IPS-15b (cell line): ENCODE measurements around the gene RAB15.

Experiments
- H3K27me3 ChIP-seq: one replicate; pipeline ENCODE4 v1.6.1; 2013; ENCODE audit warnings: low read length; ENCODE audit not compliant: control insufficient read depth, insufficient read depth
- H3K36me3 ChIP-seq: one replicate; pipeline ENCODE4 v1.6.1; 2013; ENCODE audit warnings: low read length; ENCODE audit not compliant: control insufficient read depth, insufficient read depth
- H3K4me1 ChIP-seq: one replicate; pipeline ENCODE4 v1.6.1; 2013; ENCODE audit warnings: mild to moderate bottlenecking, low read length; ENCODE audit not compliant: control insufficient read depth, insufficient read depth
- H3K4me3 ChIP-seq: one replicate; pipeline ENCODE4 v1.5.1; 2013; ENCODE audit warnings: low read depth, low read length
- H3K9ac ChIP-seq: one replicate; pipeline ENCODE4 v1.6.1; 2013; ENCODE audit warnings: low read depth, mild to moderate bottlenecking, low read length
- H3K9me3 ChIP-seq: one replicate; pipeline ENCODE4 v1.6.1; 2013; ENCODE audit warnings: mild to moderate bottlenecking, low read length; ENCODE audit not compliant: control insufficient read depth, insufficient read depth

The RAB15 gene

DNA sequence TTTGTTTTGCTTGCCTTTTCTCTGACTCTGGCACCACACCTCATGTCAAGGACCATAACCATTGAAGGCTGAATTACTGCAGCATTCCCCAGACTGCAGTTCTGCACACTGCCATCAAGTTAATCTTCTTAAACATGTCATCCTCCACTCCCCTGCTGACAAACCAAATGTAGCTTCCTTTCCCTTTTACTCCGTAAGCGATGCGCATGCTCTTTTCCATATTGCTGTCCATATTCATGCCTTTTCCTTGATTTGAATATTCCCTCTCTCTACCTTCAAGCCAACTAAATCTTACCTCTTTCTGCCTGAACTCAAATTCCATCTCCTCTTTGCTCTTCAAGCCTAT, 43.1 kb downstream of the RAB15 start:
- no peak overlapping the region for H3K4me3 ChIP-seq
- H3K27me3 ChIP-seq = no peaks in the 10 kb centered on the region
- H3K9ac ChIP-seq = no peak overlapping the region
- H3K4me1 ChIP-seq = peaks cover 5% of the 10 kb centered on the region
- H3K9me3 ChIP-seq = no peaks in the 10 kb centered on the region
- peaks cover 4% of the 10 kb centered on the region for H3K36me3 ChIP-seq

DNA sequence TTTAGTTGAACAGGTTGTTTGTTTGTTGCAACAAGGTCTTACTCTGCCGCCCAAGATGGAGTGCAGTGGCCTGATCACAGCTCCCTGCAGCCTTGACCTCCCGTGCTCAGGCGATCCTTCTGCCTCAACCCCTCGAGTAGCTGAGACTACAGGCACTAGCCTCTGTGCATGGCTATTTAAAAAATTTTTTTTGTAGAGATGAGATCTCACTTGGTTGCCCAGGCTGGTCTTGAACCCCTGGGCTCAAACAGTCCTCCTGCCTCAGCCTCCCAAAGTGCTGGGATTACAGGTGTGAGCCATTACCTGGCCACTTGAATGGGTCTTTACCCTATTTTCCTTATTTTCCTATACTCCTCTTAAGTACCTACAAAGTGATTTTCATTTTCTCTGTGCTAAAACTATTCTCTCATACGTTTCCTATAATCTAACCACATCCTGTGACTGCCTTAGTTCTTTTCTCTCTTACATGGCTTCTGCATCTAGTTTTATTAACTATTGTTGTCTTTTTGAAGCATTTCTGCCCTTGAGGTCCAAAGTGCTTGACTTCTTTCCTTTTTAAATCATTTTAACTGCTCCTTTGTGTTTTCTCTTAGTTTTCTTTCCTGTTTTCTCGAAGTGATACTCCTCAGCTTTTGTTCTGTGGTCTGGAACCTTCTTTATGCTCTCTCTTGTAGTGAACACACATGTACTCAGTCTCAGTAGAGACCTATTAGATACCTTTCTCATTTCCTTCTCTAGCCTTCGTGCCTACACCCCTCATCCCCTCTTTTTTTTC, 43.7 kb downstream of the RAB15 start:
- Histone ChIP-seq H3K9me3 (no peaks in the 10 kb centered on the region), H3K36me3 (peaks cover 4% of the 10 kb centered on the region), H3K4me1 (peaks cover 5% of the 10 kb centered on the region), H3K27me3 (no peaks in the 10 kb centered on the region), H3K4me3 (no peak overlapping the region), H3K9ac (no peak overlapping the region)

DNA sequence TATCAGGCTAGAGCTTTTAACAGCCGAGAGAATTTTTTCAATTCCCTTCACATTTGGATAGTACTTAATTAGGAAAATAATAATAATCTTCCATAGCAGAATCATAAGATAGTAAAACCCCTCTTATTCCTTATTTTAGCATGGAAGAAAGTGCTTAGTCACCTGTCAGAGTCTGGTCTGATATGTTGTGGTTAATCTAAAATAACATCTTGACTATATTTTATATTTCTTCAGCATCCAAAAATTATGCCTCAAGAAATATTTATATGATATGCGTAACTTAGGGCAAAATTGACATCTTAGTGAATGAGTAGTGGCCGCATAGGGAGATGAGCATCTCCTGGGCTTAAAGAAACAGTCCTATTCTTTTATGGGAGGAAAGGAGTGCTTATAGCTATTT, 45.1 kb downstream of the RAB15 start:
- no peaks in the 10 kb centered on the region for H3K27me3 ChIP-seq
- peaks cover 4% of the 10 kb centered on the region for H3K36me3 ChIP-seq
- peaks cover 5% of the 10 kb centered on the region for H3K4me1 ChIP-seq
- no peak overlapping the region for H3K9ac ChIP-seq
- H3K9me3 ChIP-seq = no peaks in the 10 kb centered on the region
- no peak overlapping the region for H3K4me3 ChIP-seq

DNA sequence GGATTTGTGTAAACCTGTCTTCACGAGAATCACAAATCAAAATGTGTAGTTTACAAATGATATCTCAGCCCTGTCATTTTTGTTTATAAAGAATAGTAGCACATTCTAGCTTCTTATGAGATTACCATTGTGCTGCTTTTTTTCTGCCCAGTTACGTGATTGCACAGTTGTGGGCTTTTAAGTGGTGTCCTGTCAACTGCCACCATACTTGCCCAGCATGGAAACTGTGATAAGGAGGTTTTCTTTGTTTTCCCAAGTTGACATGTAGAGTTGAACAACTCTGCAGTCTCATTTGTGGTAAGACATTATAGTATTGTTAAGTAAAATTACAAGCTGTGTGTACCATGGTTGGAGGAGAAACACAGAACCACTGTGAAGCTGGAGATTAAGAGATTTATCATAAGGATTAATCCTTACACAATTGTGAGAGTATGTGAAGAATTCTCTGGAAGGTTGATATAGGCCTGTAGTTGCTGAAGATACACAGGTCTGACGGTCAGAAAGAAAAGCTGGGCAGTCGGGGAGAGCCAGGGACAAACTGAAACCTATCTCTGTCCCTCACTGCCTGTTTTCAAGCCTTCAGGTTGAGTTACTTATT, 45.6 kb downstream of the RAB15 start:
- H3K4me1 ChIP-seq = peaks cover 5% of the 10 kb centered on the region
- no peaks in the 10 kb centered on the region for H3K27me3 ChIP-seq
- no peaks in the 10 kb centered on the region for H3K9me3 ChIP-seq
- H3K4me3 ChIP-seq = no peak overlapping the region
- no peak overlapping the region for H3K9ac ChIP-seq
- H3K36me3 ChIP-seq = peaks cover 4% of the 10 kb centered on the region

DNA sequence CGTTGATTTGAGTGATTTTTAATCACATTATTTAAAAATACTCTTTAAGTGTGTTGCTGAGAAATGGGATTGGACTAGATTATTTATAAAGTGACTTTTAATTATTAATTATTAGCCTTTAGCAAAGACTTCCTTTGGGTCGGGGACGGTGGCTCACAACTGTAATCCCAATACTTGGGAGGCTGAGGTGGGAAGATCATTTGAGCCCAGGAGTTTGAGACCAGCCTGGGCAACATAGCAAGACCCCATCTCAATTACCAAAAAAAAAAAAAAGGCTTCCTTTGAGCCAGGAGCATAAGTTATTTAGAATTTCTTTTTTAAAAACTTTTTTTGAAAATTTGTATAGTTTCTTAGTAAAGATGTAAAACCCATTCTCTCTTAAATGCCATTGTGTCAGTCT, 49.1 kb downstream of the RAB15 start:
- no peaks in the 10 kb centered on the region for H3K9me3 ChIP-seq
- H3K36me3 ChIP-seq = peaks cover 4% of the 10 kb centered on the region
- no peak overlapping the region for H3K4me3 ChIP-seq
- no peaks in the 10 kb centered on the region for H3K4me1 ChIP-seq
- H3K9ac ChIP-seq = no peak overlapping the region
- H3K27me3 ChIP-seq = no peaks in the 10 kb centered on the region

DNA sequence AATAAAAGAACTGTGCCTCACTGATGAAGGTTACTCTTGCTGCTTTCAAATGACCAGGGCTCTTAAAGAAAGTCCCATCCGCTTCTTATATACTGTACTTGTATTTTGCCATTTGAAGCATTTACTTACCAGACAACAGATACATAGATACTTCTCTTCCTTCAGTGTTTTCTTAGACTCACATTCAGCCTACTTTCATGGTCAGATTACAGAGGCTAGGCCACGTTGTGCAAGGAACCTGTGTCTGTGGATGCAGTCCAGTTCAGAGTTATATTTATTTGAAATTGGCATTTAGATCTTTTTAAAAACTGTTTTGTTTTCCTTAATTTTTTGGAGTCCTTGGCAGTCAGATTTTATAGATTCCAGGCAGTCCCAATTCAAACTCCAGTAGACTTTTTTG, 51.7 kb downstream of the RAB15 start:
- Histone ChIP-seq H3K9ac (no peak overlapping the region), H3K4me3 (no peak overlapping the region)

DNA sequence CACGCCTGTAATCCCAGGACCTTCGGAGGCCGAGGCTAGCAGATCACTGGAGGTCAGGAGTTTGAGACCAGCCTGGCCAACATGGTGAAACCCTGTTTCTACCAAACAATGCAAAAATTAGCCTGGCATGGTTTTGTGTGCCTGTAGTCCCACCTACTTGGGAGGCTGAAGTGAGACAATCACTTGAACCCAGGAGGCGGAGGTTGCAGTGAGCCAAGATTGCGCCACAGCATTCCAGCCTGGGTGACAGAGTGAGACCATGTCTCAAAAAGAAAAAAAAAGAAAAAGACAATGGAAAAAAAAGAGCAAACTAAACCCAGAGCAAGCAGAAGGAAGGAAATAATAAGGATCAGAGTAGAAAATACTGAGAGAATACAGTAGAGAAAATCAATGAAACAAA, 52.5 kb downstream of the RAB15 start:
- H3K4me1 ChIP-seq = peaks cover 3% of the 10 kb centered on the region
- no peaks in the 10 kb centered on the region for H3K27me3 ChIP-seq
- no peak overlapping the region for H3K4me3 ChIP-seq
- H3K9me3 ChIP-seq = no peaks in the 10 kb centered on the region
- H3K9ac ChIP-seq = no peak overlapping the region
- H3K36me3 ChIP-seq = no peaks in the 10 kb centered on the region

More for the DNA sequence above, 51.7 kb downstream of the RAB15 start:
- no peaks in the 10 kb centered on the region for H3K36me3 ChIP-seq
- H3K4me1 ChIP-seq = no peaks in the 10 kb centered on the region
- H3K27me3 ChIP-seq = no peaks in the 10 kb centered on the region
- H3K9me3 ChIP-seq = no peaks in the 10 kb centered on the region

DNA sequence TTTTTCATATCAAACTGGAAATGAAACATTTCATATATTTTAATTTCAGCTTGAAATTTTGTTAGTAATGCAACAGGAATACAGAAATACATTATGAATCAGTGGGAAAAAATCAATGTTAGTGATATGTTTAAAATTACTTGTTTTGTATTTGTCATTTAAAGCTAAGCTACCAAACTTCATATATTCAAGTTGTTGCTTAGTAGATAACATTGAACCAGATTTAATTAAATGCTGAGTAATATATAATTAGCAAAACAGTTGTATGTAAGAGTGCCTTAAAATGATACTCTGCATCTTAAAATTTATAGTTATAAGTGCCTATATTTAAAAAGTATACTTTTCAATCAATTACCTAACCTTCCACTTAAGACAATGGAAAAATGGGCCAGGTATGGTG, 52.9 kb downstream of the RAB15 start:
- H3K9me3 ChIP-seq = no peaks in the 10 kb centered on the region
- no peaks in the 10 kb centered on the region for H3K27me3 ChIP-seq
- no peak overlapping the region for H3K4me3 ChIP-seq
- H3K36me3 ChIP-seq = no peaks in the 10 kb centered on the region
- no peak overlapping the region for H3K9ac ChIP-seq
- H3K4me1 ChIP-seq = peaks cover 3% of the 10 kb centered on the region

DNA sequence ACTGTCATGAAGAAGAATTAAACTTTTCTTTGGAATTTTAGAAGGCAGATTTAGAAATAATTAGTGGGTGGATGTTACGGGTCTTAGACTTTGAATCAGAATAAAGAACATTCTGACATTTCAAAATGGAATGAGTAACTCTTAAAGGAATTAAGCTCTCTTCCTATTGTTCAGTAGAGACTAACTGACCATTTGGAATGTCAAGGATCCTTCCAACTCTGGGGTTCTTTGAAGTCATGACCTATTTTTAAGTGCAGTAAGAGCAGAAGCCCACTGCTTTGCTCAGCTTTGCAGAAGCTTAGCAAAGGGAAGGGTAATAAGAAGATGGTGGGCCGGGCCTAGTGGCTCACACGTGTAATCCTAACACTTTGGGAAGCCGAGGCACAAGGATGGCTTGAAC, 53.9 kb downstream of the RAB15 start:
- Histone ChIP-seq H3K9ac (no peak overlapping the region), H3K27me3 (no peaks in the 10 kb centered on the region), H3K9me3 (no peaks in the 10 kb centered on the region), H3K36me3 (no peaks in the 10 kb centered on the region), H3K4me1 (peaks cover 3% of the 10 kb centered on the region), H3K4me3 (no peak overlapping the region)

DNA sequence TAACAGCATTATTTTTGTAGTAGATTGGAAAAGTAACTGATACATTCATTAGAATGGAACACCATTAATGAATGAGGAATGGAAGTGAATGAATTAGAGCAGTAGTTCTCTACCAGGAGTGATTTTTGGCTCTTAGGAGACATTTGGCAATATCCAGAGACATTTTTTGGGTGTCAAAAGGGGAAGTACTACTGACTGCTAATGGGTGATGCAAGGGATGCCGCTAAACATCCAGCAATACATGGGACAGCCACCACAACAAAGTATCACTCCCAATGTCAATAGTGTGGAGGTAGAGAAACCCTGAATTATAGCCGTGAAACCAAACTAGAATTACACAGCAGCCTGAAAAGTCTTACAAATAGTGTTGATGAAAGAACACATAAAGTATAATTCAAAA, 56.3 kb downstream of the RAB15 start:
- H3K9ac ChIP-seq = no peak overlapping the region
- H3K27me3 ChIP-seq = no peaks in the 10 kb centered on the region
- H3K4me1 ChIP-seq = peaks cover 3% of the 10 kb centered on the region
- no peaks in the 10 kb centered on the region for H3K36me3 ChIP-seq
- H3K4me3 ChIP-seq = no peak overlapping the region
- no peaks in the 10 kb centered on the region for H3K9me3 ChIP-seq

DNA sequence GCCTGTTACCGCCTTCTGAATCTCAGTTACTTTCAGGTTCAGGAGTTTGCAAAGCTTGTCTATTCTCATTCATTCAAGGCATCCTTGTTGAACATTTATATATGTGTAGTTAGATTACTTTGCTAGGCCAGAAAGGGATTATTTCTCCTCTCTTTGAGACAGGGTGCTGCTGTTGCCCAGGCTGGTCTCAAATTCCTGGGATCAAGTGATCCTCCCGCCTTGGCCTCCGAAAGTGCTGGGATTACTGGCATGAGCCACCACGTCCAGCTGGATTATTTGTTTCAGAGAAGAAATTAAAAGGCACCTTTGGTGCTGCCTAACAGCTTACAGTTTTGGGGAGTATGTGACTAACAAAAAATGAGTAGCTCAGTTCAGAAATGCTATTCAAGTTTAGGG, 57.1 kb downstream of the RAB15 start:
- Histone ChIP-seq H3K27me3 (no peaks in the 10 kb centered on the region), H3K9ac (peak overlapping the region; percentile 99), H3K4me1 (peaks cover 3% of the 10 kb centered on the region), H3K36me3 (no peaks in the 10 kb centered on the region), H3K4me3 (peak overlapping the region; percentile 96), H3K9me3 (no peaks in the 10 kb centered on the region)

DNA sequence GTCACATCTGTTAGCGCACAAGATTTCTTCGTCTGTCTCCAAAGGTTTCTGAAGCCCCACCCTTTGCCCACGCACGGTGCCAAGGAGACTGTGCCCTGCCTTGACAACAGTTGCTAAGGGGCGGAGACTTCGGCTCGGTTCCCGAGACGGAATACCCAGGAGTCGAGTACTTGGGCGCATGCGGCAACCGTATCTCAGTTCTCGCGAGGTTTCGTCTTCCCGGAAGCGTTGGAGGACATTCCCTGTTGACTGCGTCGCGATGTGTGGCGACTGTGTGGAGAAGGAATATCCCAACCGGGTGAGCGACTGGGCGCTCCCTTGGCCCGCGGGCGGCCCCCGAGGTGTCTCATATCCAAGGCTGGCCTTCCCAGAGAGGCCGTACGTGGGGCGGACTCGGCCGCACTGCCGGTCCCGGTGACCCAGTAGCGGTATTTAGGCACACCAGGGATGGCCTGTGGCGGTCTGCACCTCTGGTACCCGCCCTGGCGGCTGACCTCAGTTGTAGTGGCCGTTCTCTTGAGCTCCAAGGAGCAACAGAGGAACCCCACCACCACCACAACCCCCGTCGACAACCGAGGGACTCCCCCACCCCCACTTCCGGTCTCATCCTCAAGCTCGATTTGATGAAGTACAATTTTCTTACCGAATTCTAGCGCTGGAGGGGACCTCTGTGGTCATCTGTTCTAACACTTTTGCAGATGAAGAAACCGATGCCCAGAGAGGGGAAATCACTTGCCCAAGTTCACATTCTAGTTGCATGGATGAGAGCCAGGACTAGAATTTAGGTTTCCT, 57.7 kb downstream of the RAB15 start, which contains the start of gene CHURC1:
Gene CHURC1, plus strand, starts transcription at position 219 of the 792 bp plus-strand sequence. Its CDS starts 41 bp downstream, at position 260.
- H3K4me3 ChIP-seq = peak within 1 kb of the TSS; percentile 96
- no peaks in the 10 kb centered on the region for H3K9me3 ChIP-seq
- no peaks in the 10 kb centered on the region for H3K36me3 ChIP-seq
- H3K4me1 ChIP-seq = peaks cover 3% of the 10 kb centered on the region
- peak within 1 kb of the TSS; percentile 99 for H3K9ac ChIP-seq
- no peaks in the 10 kb centered on the region for H3K27me3 ChIP-seq
